HepG2 (cell line): Measurements from ENCODE around the gene C1QTNF1. TPM values are rescaled to one million over a fixed set of nuclear protein-coding genes. Genes with fewer than 3 reads are reported as not detected.

Experiments used
- AGO1 ChIP-seq: fragments of 200-400 bp; formaldehyde crosslinking; IDR thresholded peaks from 2 replicates; pipeline ENCODE4 v1.6.1; 2017; ENCODE audit warnings: mild to moderate bottlenecking, low read depth, low read length, moderate library complexity; ENCODE audit not compliant: poor library complexity, severe bottlenecking
- ATF4 ChIP-seq, 2 experiments: fragments of 450-650 bp in 1 of 2; sonication (generic) in 1 of 2; formaldehyde crosslinking; IDR thresholded peaks; 2 replicates each; pipeline versions ENCODE4 v1.5.0 to v1.8.0; 2020 to 2022; ENCODE audit warnings: mild to moderate bottlenecking in 1 of 2, missing genetic modification reagents in 1 of 2
- DPF2 ChIP-seq: sonication (generic); formaldehyde crosslinking; IDR thresholded peaks from 2 replicates; pipeline ENCODE4 v1.4.0; 2020; ENCODE audit warnings: mild to moderate bottlenecking, low read depth, missing genetic modification reagents, borderline replicate concordance
- FOXO4 ChIP-seq: sonication (generic); formaldehyde crosslinking; conservative IDR thresholded peaks from 2 replicates; pipeline ENCODE4 v1.8.1; 2023; ENCODE audit warnings: missing genetic modification reagents
- HNRNPLL ChIP-seq: fragments of 200-400 bp; formaldehyde crosslinking; IDR thresholded peaks from 2 replicates; pipeline ENCODE4 v1.6.1; 2017; ENCODE audit warnings: mild to moderate bottlenecking, low read depth, low read length; ENCODE audit not compliant: poor library complexity, severe bottlenecking
- KMT2B ChIP-seq: IDR thresholded peaks from 2 replicates; pipeline ENCODE4 v1.6.1; 2016; ENCODE audit warnings: missing genetic modification reagents, missing compliant biosample characterization
- MYNN ChIP-seq: sonication (generic); formaldehyde crosslinking; IDR thresholded peaks from 2 replicates; pipeline ENCODE4 v1.4.0; 2020; ENCODE audit warnings: mild to moderate bottlenecking, low read depth, missing genetic modification reagents
- NONO ChIP-seq, 2 experiments: fragments of 450-650 bp in 1 of 2; sonication (generic) in 1 of 2; formaldehyde crosslinking in 1 of 2; IDR thresholded peaks in 1 of 2; conservative IDR thresholded peaks in 1 of 2; 2 replicates each; pipeline versions ENCODE4 v1.6.1 to v1.8.0; 2017 to 2022; ENCODE audit warnings: mild to moderate bottlenecking in 1 of 2, missing genetic modification reagents in 1 of 2, moderate library complexity in 1 of 2
- PHF21A ChIP-seq: sonication (generic); formaldehyde crosslinking; IDR thresholded peaks from 2 replicates; pipeline ENCODE4 v1.5.0; 2020; ENCODE audit warnings: mild to moderate bottlenecking, missing genetic modification reagents
- RAD51 ChIP-seq: fragments of 450-650 bp; IDR thresholded peaks from 2 replicates; pipeline ENCODE4 v1.6.1; 2016; ENCODE audit warnings: borderline replicate concordance
- SKIL ChIP-seq: sonication (generic); formaldehyde crosslinking; IDR thresholded peaks from 2 replicates; pipeline ENCODE4 v1.8.0; 2022; ENCODE audit warnings: missing genetic modification reagents, mild to moderate bottlenecking, moderate library complexity, borderline replicate concordance
- SNAI1 ChIP-seq: sonication (generic); formaldehyde crosslinking; IDR thresholded peaks from 2 replicates; pipeline ENCODE4 v1.5.0; 2020; ENCODE audit warnings: mild to moderate bottlenecking, missing genetic modification reagents, borderline replicate concordance
- TAF1 ChIP-seq: sonication (generic); formaldehyde crosslinking; IDR thresholded peaks from 2 replicates; pipeline ENCODE4 v1.4.0; 2020; ENCODE audit warnings: missing genetic modification reagents
- ZBTB7A ChIP-seq: sonication (generic); formaldehyde crosslinking; IDR thresholded peaks from 2 replicates; pipeline ENCODE4 v1.8.0; 2022; ENCODE audit warnings: mild to moderate bottlenecking, missing genetic modification reagents
- ZFP37 ChIP-seq: sonication (generic); formaldehyde crosslinking; IDR thresholded peaks from 2 replicates; pipeline ENCODE4 v1.4.0; 2020; ENCODE audit warnings: missing genetic modification reagents, borderline replicate concordance
- ZNF136 ChIP-seq: sonication (generic); formaldehyde crosslinking; IDR thresholded peaks from 2 replicates; pipeline ENCODE4 v1.8.1; 2022; ENCODE audit warnings: low read depth, mild to moderate bottlenecking, moderate library complexity, missing genetic modification reagents
- ZNF451 ChIP-seq: sonication (generic); formaldehyde crosslinking; IDR thresholded peaks from 2 replicates; pipeline ENCODE4 v1.5.0; 2020; ENCODE audit warnings: mild to moderate bottlenecking, missing genetic modification reagents
- ZNF569 ChIP-seq: sonication (generic); formaldehyde crosslinking; IDR thresholded peaks from 2 replicates; pipeline ENCODE4 v1.5.0; 2020; ENCODE audit warnings: mild to moderate bottlenecking, missing genetic modification reagents, moderate library complexity, borderline replicate concordance
- ZNF691 ChIP-seq: sonication (generic); formaldehyde crosslinking; IDR thresholded peaks from 2 replicates; pipeline ENCODE4 v1.4.0; 2020; ENCODE audit warnings: missing genetic modification reagents, low read depth, mild to moderate bottlenecking, borderline replicate concordance
- ZNF7 ChIP-seq: IDR thresholded peaks from 2 replicates; pipeline ENCODE4 v1.6.1; 2016; ENCODE audit warnings: missing biosample characterization, missing genetic modification reagents
- ZSCAN21 ChIP-seq: sonication (generic); formaldehyde crosslinking; IDR thresholded peaks from 2 replicates; pipeline ENCODE4 v1.8.0; 2022; ENCODE audit warnings: mild to moderate bottlenecking, missing genetic modification reagents, moderate library complexity, borderline replicate concordance
- polyA plus RNA-seq, 8 experiments: library from polyadenylated mRNA; depleted of rRNA in 3 of 8; stranded (reverse) in 7 of 8; unstranded in 1 of 8; fragments of >200 nt; fragmentation: Illumina TruSeq in 4 of 8; extraction: Trizol in 4 of 8; gene quantifications; 2 replicates each; pipeline versions ENCODE4 v1.2.1 to v1.2.3, GENCODE V29; 2011 to 2016; ENCODE audit warnings: low read depth in 4 of 8, missing spikeins in 1 of 8, mixed read lengths in 1 of 8; ENCODE audit not compliant: insufficient read depth in 1 of 8
- total RNA-seq, 5 experiments: library from RNA; depleted of rRNA; stranded (reverse); fragments of >200 nt; fragmentation: Illumina TruSeq; extraction: Trizol; gene quantifications; 2 replicates each; pipeline ENCODE4 v1.2.3, GENCODE V29; 2016; ENCODE audit warnings: low read depth in 1 of 5

C1QTNF1 gene
- total and polyA plus RNA-seq, 2 of the 13 experiments (the other 11 are each of a cell fraction or from before 2014, with no cell fraction given) = 0.18 to 0.86 TPM

GRCh38 chr17:78979780-78980623 is 44.0 kb upstream of the C1QTNF1 start, which contains the start of gene LGALS3BP (continued):
- TF ChIP-seq TAF1 (peak; percentile 92), PHF21A (CRISPR knock-in tag) (peak; percentile 96), RAD51 (no peak; the same call in 1 of the 2 replicates), ZNF569 (CRISPR knock-in tag) (no peak), SNAI1 (CRISPR knock-in tag) (peak; percentile 68; the same call in 1 of the 2 replicates), ZNF691 (CRISPR knock-in tag) (peak; percentile 68; the same call in 1 of the 2 replicates), ZNF451 (no peak; the same call in none of the 2 replicates), SKIL (CRISPR knock-in tag) (peak; percentile 28; the same call in 1 of the 2 replicates), MYNN (peak; percentile 30; the same call in 1 of the 2 replicates), ZFP37 (0 out of 2 replicates have a peak, but pooled peaks have one; percentile 1), KMT2B (peak; percentile 76), ATF4 (CRISPR knock-in tag; IDR thresholded peaks at IDR 0.05) (peak in 1 of 2 experiments; percentile 78; a peak in 2 of 4 replicates), HNRNPLL (peak; percentile 45), FOXO4 (CRISPR knock-in tag) (0 out of 2 replicates have a peak, but pooled peaks have one; percentile 79), ZNF136 (CRISPR knock-in tag) (0 out of 2 replicates have a peak, but pooled peaks have one; percentile 29), NONO (IDR thresholded peaks at IDR 0.05) (no peak), NONO (CRISPR knock-in tag; conservative IDR thresholded peaks at IDR 0.05) (peak; percentile 77; the same call in 1 of the 2 replicates), ZBTB7A (CRISPR knock-in tag) (0 out of 2 replicates have a peak, but pooled peaks have one; percentile 23), ZSCAN21 (CRISPR knock-in tag) (peak; percentile 86), ZNF7 (CRISPR knock-in tag) (0 out of 2 replicates have a peak, but pooled peaks have one; percentile 36), AGO1 (no peak), DPF2 (no peak)
